B cell (primary cell): ENCODE results near the gene DLL1. TPM values are rescaled to one million over a fixed set of nuclear protein-coding genes. Genes with fewer than 3 reads are reported as not detected.
A peak's percentile ranks its signal among the peaks of the same experiment; 100 is the strongest.

ENCODE experiments used
- ATAC-seq: fragments of 200-7000 bp; cut with Tn5 transposase; one replicate; pipeline ENCODE4 v1.10.0; 2021; ENCODE audit warnings: low read depth, mild to moderate bottlenecking, moderate number of reproducible peaks, moderate library complexity
- CTCF ChIA-PET: fragments of 350-600 bp; sonication (Branson Sonifier 250); formaldehyde crosslinking; loops from one replicate; lab custom pipeline; 2021; ENCODE audit warnings: antibody characterized with exemption, inconsistent platforms; lab: Charles Lee
- POLR2A ChIA-PET: fragments of 350-600 bp; sonication (Branson Sonifier 250); formaldehyde crosslinking; loops from one replicate; lab custom pipeline; 2021; ENCODE audit warnings: antibody characterized with exemption; lab: Charles Lee
- DNase-seq: peaks from one replicate; pipeline ENCODE4 v3.0.0; 2013
- H2AFZ ChIP-seq: 2 replicates; pipeline ENCODE4 v1.6.1; 2012; ENCODE audit warnings: mild to moderate bottlenecking, low read depth, low read length; ENCODE audit not compliant: insufficient read depth, poor library complexity, severe bottlenecking
- H3K27ac ChIP-seq, 2 donors: 1 replicate in 1 of 2; 2 replicates in 1 of 2; pipeline ENCODE4 v1.5.1; 2012 to 2013; ENCODE audit warnings: low read length in 2 of 2, mild to moderate bottlenecking in 2 of 2, moderate library complexity in 1 of 2
- H3K27me3 ChIP-seq, 4 experiments: fragments of 200-600 bp in 1 of 4; sonication (generic) in 1 of 4; replicated peaks in 1 of 4; 1 replicate in 2 of 4; 2 replicates in 2 of 4; pipeline versions ENCODE4 v1.6.1 to v1.7.0; 2013 to 2016; ENCODE audit warnings: low read length in 3 of 4, mild to moderate bottlenecking in 2 of 4, mixed read lengths in 1 of 4, moderate library complexity in 1 of 4; ENCODE audit not compliant: insufficient read depth in 4 of 4, control insufficient read depth in 3 of 4; ENCODE audit errors: control extremely low read depth in 1 of 4
- H3K36me3 ChIP-seq, 2 experiments: replicated peaks in 1 of 2; 1 replicate in 1 of 2; 2 replicates in 1 of 2; pipeline versions ENCODE4 v1.6.1 to v1.7.1; 2013; ENCODE audit warnings: low read length in 1 of 2; ENCODE audit not compliant: insufficient read depth in 2 of 2, control insufficient read depth in 1 of 2; ENCODE audit errors: control extremely low read depth in 1 of 2, extremely low read depth in 1 of 2
- H3K4me1 ChIP-seq, 2 donors: fragments of 200-600 bp in 1 of 2; sonication (generic) in 1 of 2; 1 replicate in 1 of 2; 2 replicates in 1 of 2; pipeline versions ENCODE4 v1.5.1 to v1.6.1; 2013 to 2017; ENCODE audit warnings: low read length in 2 of 2; ENCODE audit not compliant: control insufficient read depth in 2 of 2, insufficient read depth in 2 of 2
- H3K4me2 ChIP-seq: replicated peaks from 2 replicates; pipeline ENCODE3; 2012; ENCODE audit warnings: mild to moderate bottlenecking, low read depth, low read length; ENCODE audit not compliant: poor library complexity, severe bottlenecking
- H3K4me3 ChIP-seq, 5 experiments: fragments of 200-600 bp in 1 of 5; sonication (generic) in 1 of 5; 1 replicate in 3 of 5; 2 replicates in 2 of 5; pipeline versions ENCODE4 v1.5.1 to v1.7.0; 2011 to 2016; ENCODE audit warnings: low read length in 4 of 5, mild to moderate bottlenecking in 4 of 5, low read depth in 2 of 5, control low read depth in 1 of 5, moderate library complexity in 1 of 5; ENCODE audit not compliant: insufficient read depth in 1 of 5; ENCODE audit errors: control extremely low read depth in 1 of 5, extremely low read depth in 1 of 5
- H3K79me2 ChIP-seq: fragments of 200-600 bp; sonication (generic); one replicate; pipeline ENCODE4 v1.6.0; 2016; ENCODE audit warnings: low read length; ENCODE audit not compliant: control insufficient read depth, insufficient read depth
- H3K9ac ChIP-seq: fragments of 200-600 bp; sonication (generic); 2 replicates; pipeline ENCODE4 v1.6.1; 2017; ENCODE audit warnings: mild to moderate bottlenecking, low read length, moderate library complexity
- H3K9me3 ChIP-seq, 3 donors: one replicate each; pipeline versions ENCODE4 v1.6.1 to v1.7.1; 2013; ENCODE audit warnings: low read length in 2 of 3; ENCODE audit not compliant: control insufficient read depth in 2 of 3, insufficient read depth in 1 of 3; ENCODE audit errors: control extremely low read depth in 1 of 3
- H4K20me1 ChIP-seq: 2 replicates; pipeline ENCODE4 v1.6.0; 2012; ENCODE audit warnings: mild to moderate bottlenecking, low read length; ENCODE audit not compliant: insufficient read depth, control insufficient read depth, poor library complexity, severe bottlenecking
- H3K27ac Mint-ChIP-seq: one replicate; pipeline ENCODE4 v1.8.0; 2021; ENCODE audit warnings: mixed read lengths
- H3K27me3 Mint-ChIP-seq: one replicate; pipeline ENCODE4 v1.8.0; 2021; ENCODE audit warnings: mixed read lengths
- H3K4me1 Mint-ChIP-seq: one replicate; pipeline ENCODE4 v1.8.0; 2021; ENCODE audit warnings: mixed read lengths
- H3K4me3 Mint-ChIP-seq: one replicate; pipeline ENCODE4 v1.8.0; 2021; ENCODE audit warnings: mixed read lengths
- H3K9me3 Mint-ChIP-seq: one replicate; pipeline ENCODE4 v1.8.0; 2022; ENCODE audit warnings: mixed read lengths; ENCODE audit not compliant: insufficient read depth
- EZH2 ChIP-seq: IDR thresholded peaks from 2 replicates; pipeline ENCODE4 v1.6.1; 2012; ENCODE audit warnings: borderline replicate concordance, low read depth, mild to moderate bottlenecking, moderate library complexity, low read length; ENCODE audit not compliant: insufficient read depth, poor library complexity, severe bottlenecking
- WGBS: methylation state at CpG from one replicate; pipeline ENCODE4 v1.1.5; 2013; ENCODE audit warnings: missing lambda C conversion rate; ENCODE audit not compliant: insufficient coverage; 5-methylcytosine and 5-hydroxymethylcytosine counted together
- intact Hi-C: fragments of 100-400 bp; cut with micrococcal nuclease; formaldehyde crosslinking; loops from one replicate; pipeline ENCODE4 v1.10.0; 2022
- polyA plus RNA-seq: library from polyadenylated mRNA; depleted of rRNA; stranded (reverse); fragments of >200 nt; gene quantifications from 2 replicates; pipeline ENCODE4 v1.2.3, GENCODE V29; 2012
- total RNA-seq, 2 donors: library from RNA; stranded (reverse); fragments of 120-200 nt in 1 of 2; gene quantifications; 1 replicate in 1 of 2; 2 replicates in 1 of 2; pipeline versions ENCODE4 v1.2.3 to v1.2.4, GENCODE V29; 2013 to 2022
- TF ChIP-seq, protein P1 (sequence below): fragments of 200-600 bp; IDR thresholded peaks from one replicate; pipeline ENCODE4 v1.8.0; 2022; ENCODE audit warnings: antibody characterized with exemption, mild to moderate bottlenecking

The DLL1 gene
- total and polyA plus RNA-seq, 2 donors (not counting 1 experiment from before 2014, with no cell fraction given): 1.6 to 6.8 TPM

DNA sequence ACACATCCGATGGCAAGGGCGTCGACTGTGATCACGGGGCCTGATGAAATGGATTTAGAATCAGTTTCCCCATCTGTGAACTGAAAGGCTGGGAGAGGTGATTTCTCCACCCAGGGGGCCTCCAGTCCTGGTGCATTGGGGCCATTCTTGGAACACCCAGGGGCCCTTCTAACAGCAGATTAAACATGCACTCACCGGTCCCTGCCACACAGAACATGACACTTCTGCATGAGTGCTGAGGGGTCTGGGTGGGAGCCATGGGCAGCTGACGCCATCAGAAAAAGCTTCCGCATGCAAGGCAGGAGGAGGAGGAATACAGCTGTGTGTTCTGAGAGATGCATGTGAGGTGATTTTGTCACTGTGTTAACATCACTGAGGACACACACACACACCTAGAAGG is 26.8 kb downstream of the DLL1 start:
- H3K9me3 Mint-ChIP-seq: no peaks in the 10 kb centered on the region
- Histone ChIP-seq H2AFZ (no peak overlapping the region), H3K27ac (no peak overlapping the region), H3K4me3 (no peak overlapping the region), H3K4me2 (no peak overlapping the region), H3K79me2 (no peaks in the 10 kb centered on the region), H3K4me1 (no peaks in the 10 kb centered on the region), H3K9me3 (no peaks in the 10 kb centered on the region), H4K20me1 (no peaks in the 10 kb centered on the region), H3K36me3 (no peaks in the 10 kb centered on the region), H3K27me3 (peaks cover 0 to 17% (median 0%) of the 10 kb centered on the region in 4 experiments), H3K9ac (no peak overlapping the region)
- POLR2A ChIA-PET: no interaction called here
- H3K27me3 Mint-ChIP-seq: peaks cover 19% of the 10 kb centered on the region
- ATAC-seq (no peak), DNase-seq (no peak)
- WGBS: 95% methylated on average over 5 of the region's 7 CpGs
- no peaks in the 10 kb centered on the region for H3K4me1 Mint-ChIP-seq
- CTCF ChIA-PET: no interaction called here
- no peak overlapping the region for H3K4me3 Mint-ChIP-seq
- intact Hi-C loops: no loop called here
- TF ChIP-seq EZH2: no peak
- TF ChIP-seq, protein P1, sequence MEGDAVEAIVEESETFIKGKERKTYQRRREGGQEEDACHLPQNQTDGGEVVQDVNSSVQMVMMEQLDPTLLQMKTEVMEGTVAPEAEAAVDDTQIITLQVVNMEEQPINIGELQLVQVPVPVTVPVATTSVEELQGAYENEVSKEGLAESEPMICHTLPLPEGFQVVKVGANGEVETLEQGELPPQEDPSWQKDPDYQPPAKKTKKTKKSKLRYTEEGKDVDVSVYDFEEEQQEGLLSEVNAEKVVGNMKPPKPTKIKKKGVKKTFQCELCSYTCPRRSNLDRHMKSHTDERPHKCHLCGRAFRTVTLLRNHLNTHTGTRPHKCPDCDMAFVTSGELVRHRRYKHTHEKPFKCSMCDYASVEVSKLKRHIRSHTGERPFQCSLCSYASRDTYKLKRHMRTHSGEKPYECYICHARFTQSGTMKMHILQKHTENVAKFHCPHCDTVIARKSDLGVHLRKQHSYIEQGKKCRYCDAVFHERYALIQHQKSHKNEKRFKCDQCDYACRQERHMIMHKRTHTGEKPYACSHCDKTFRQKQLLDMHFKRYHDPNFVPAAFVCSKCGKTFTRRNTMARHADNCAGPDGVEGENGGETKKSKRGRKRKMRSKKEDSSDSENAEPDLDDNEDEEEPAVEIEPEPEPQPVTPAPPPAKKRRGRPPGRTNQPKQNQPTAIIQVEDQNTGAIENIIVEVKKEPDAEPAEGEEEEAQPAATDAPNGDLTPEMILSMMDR: no peak
- peak overlapping the region; percentile 20 for H3K27ac Mint-ChIP-seq

DNA sequence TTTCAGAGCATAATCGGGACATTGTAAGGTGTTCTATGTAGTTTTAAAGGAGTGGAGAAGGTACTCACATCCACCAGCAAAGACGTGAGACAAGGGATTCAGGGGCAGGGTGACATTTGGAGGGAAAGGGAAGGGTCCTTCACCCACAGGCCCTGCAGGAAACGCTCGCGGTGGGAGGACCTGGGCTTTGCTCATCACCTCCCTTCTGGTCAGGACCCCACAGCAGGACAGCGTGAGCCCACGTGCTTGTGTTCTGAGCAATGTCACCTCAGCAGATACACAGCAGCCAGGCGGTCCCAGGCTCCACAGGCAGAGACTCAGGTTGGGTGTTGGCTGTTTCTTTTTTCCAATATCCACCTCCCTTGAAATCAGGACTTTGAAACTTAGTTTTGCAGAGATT is 27.5 kb downstream of the DLL1 start:
- Histone ChIP-seq H2AFZ (no peak overlapping the region), H3K9ac (no peak overlapping the region), H3K36me3 (no peaks in the 10 kb centered on the region), H3K27me3 (peaks cover 0 to 17% (median 0%) of the 10 kb centered on the region in 4 experiments), H3K4me1 (no peaks in the 10 kb centered on the region), H4K20me1 (no peaks in the 10 kb centered on the region), H3K9me3 (no peaks in the 10 kb centered on the region), H3K27ac (no peak overlapping the region), H3K79me2 (no peaks in the 10 kb centered on the region), H3K4me3 (no peak overlapping the region), H3K4me2 (no peak overlapping the region)
- ChIA-PET CTCF (interaction anchor here (0.7 kb wide), 1 partner anchor 542 kb away, joined by 5 read pairs; no protein-coding TSS in a partner anchor), POLR2A (no interaction called here)
- H3K27me3 Mint-ChIP-seq: peaks cover 19% of the 10 kb centered on the region
- H3K27ac Mint-ChIP-seq: no peak overlapping the region
- no peaks in the 10 kb centered on the region for H3K9me3 Mint-ChIP-seq
- TF ChIP-seq, protein P1: no peak
- TF ChIP-seq EZH2: no peak
- DNase-seq (no peak), ATAC-seq (no peak)
- H3K4me3 Mint-ChIP-seq: no peak overlapping the region
- WGBS: 87% methylated on average over 6 of the region's 8 CpGs
- intact Hi-C loops: no loop called here
- no peaks in the 10 kb centered on the region for H3K4me1 Mint-ChIP-seq
